HCT116 (cell line): ENCODE data around the gene MRPL45.

Experiments
- POLR2AphosphoS5 ChIP-seq: IDR thresholded peaks from 2 replicates; pipeline ENCODE4 v1.6.1; 2011; ENCODE audit warnings: mild to moderate bottlenecking, low read depth, low read length, moderate library complexity
- REST ChIP-seq: IDR thresholded peaks from 2 replicates; pipeline ENCODE4 v1.6.1; 2012; ENCODE audit warnings: low read depth
- TF ChIP-seq, protein P1 (sequence below), 3 experiments: fragments of 200-600 bp in 1 of 3; sonication (generic) in 1 of 3; IDR thresholded peaks in 2 of 3; conservative IDR thresholded peaks in 1 of 3; 2 replicates each; pipeline ENCODE4 v1.5.1; 2012 to 2017; ENCODE audit warnings: low read depth in 2 of 3, low read length in 2 of 3, antibody characterized with exemption in 1 of 3, borderline replicate concordance in 1 of 3, control low read depth in 1 of 3, mild to moderate bottlenecking in 1 of 3, mixed read lengths in 1 of 3, mixed run types in 1 of 3, moderate library complexity in 1 of 3; ENCODE audit not compliant: insufficient read depth in 1 of 3
- TF ChIP-seq, protein P2 (sequence below): IDR thresholded peaks from 2 replicates; pipeline ENCODE4 v1.6.1; 2011; ENCODE audit warnings: mild to moderate bottlenecking, low read length, moderate library complexity; ENCODE audit not compliant: insufficient replicate concordance; ENCODE audit errors: extremely low read depth

DNA sequence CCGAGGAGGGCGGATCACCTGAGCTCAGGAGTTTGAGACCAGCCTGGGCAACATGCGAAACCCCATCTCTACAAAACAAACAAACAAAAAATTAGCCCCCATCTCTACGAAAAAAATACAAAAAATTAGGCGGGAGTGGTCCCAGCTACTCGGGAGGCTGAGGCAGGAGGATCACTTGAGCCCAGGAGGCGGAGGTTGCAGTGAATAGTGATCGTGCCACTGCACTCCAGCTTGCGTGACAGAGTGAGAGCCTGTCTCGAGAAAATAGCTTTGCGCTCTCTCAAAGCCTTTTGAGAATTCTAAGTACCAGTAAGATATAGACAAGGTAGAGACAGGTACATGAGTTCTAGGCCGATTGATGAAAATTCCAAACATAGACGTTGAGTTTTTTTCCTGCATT is 56.7 kb downstream of the MRPL45 start:
- TF ChIP-seq REST: no peak
- TF ChIP-seq, protein P1, sequence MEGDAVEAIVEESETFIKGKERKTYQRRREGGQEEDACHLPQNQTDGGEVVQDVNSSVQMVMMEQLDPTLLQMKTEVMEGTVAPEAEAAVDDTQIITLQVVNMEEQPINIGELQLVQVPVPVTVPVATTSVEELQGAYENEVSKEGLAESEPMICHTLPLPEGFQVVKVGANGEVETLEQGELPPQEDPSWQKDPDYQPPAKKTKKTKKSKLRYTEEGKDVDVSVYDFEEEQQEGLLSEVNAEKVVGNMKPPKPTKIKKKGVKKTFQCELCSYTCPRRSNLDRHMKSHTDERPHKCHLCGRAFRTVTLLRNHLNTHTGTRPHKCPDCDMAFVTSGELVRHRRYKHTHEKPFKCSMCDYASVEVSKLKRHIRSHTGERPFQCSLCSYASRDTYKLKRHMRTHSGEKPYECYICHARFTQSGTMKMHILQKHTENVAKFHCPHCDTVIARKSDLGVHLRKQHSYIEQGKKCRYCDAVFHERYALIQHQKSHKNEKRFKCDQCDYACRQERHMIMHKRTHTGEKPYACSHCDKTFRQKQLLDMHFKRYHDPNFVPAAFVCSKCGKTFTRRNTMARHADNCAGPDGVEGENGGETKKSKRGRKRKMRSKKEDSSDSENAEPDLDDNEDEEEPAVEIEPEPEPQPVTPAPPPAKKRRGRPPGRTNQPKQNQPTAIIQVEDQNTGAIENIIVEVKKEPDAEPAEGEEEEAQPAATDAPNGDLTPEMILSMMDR (IDR thresholded peaks at IDR 0.05 in 2 of 3, conservative IDR thresholded peaks at IDR 0.05 in 1 of 3; ENCODE audit: borderline replicate concordance in 1 of 3, insufficient read depth in 1 of 3, low read depth in 2 of 3, low read length in 2 of 3): no peak
- TF ChIP-seq, protein P2, sequence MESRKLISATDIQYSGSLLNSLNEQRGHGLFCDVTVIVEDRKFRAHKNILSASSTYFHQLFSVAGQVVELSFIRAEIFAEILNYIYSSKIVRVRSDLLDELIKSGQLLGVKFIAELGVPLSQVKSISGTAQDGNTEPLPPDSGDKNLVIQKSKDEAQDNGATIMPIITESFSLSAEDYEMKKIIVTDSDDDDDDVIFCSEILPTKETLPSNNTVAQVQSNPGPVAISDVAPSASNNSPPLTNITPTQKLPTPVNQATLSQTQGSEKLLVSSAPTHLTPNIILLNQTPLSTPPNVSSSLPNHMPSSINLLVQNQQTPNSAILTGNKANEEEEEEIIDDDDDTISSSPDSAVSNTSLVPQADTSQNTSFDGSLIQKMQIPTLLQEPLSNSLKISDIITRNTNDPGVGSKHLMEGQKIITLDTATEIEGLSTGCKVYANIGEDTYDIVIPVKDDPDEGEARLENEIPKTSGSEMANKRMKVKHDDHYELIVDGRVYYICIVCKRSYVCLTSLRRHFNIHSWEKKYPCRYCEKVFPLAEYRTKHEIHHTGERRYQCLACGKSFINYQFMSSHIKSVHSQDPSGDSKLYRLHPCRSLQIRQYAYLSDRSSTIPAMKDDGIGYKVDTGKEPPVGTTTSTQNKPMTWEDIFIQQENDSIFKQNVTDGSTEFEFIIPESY: no peak
- TF ChIP-seq POLR2AphosphoS5: no peak
